B cell (primary cell): ENCODE data around the gene PPT1. TPM values are rescaled to one million over a fixed set of nuclear protein-coding genes. Genes with fewer than 3 reads are reported as not detected.

Experiments used
- ATAC-seq: fragments of 200-7000 bp; cut with Tn5 transposase; one replicate; pipeline ENCODE4 v1.10.0; 2021; ENCODE audit warnings: low read depth, mild to moderate bottlenecking, moderate number of reproducible peaks, moderate library complexity
- CTCF ChIA-PET: fragments of 350-600 bp; sonication (Branson Sonifier 250); formaldehyde crosslinking; loops from one replicate; lab custom pipeline; 2021; ENCODE audit warnings: antibody characterized with exemption, inconsistent platforms; lab: Charles Lee
- POLR2A ChIA-PET: fragments of 350-600 bp; sonication (Branson Sonifier 250); formaldehyde crosslinking; loops from one replicate; lab custom pipeline; 2021; ENCODE audit warnings: antibody characterized with exemption; lab: Charles Lee
- DNase-seq: peaks from one replicate; pipeline ENCODE4 v3.0.0; 2013
- H2AFZ ChIP-seq: 2 replicates; pipeline ENCODE4 v1.6.1; 2012; ENCODE audit warnings: mild to moderate bottlenecking, low read depth, low read length; ENCODE audit not compliant: insufficient read depth, poor library complexity, severe bottlenecking
- H3K27ac ChIP-seq, 2 donors: 1 replicate in 1 of 2; 2 replicates in 1 of 2; pipeline ENCODE4 v1.5.1; 2012 to 2013; ENCODE audit warnings: low read length in 2 of 2, mild to moderate bottlenecking in 2 of 2, moderate library complexity in 1 of 2
- H3K27me3 ChIP-seq, 4 experiments: fragments of 200-600 bp in 1 of 4; sonication (generic) in 1 of 4; replicated peaks in 1 of 4; 1 replicate in 2 of 4; 2 replicates in 2 of 4; pipeline versions ENCODE4 v1.6.1 to v1.7.0; 2013 to 2016; ENCODE audit warnings: low read length in 3 of 4, mild to moderate bottlenecking in 2 of 4, mixed read lengths in 1 of 4, moderate library complexity in 1 of 4; ENCODE audit not compliant: insufficient read depth in 4 of 4, control insufficient read depth in 3 of 4; ENCODE audit errors: control extremely low read depth in 1 of 4
- H3K36me3 ChIP-seq, 2 experiments: replicated peaks in 1 of 2; 1 replicate in 1 of 2; 2 replicates in 1 of 2; pipeline versions ENCODE4 v1.6.1 to v1.7.1; 2013; ENCODE audit warnings: low read length in 1 of 2; ENCODE audit not compliant: insufficient read depth in 2 of 2, control insufficient read depth in 1 of 2; ENCODE audit errors: control extremely low read depth in 1 of 2, extremely low read depth in 1 of 2
- H3K4me1 ChIP-seq, 2 donors: fragments of 200-600 bp in 1 of 2; sonication (generic) in 1 of 2; 1 replicate in 1 of 2; 2 replicates in 1 of 2; pipeline versions ENCODE4 v1.5.1 to v1.6.1; 2013 to 2017; ENCODE audit warnings: low read length in 2 of 2; ENCODE audit not compliant: control insufficient read depth in 2 of 2, insufficient read depth in 2 of 2
- H3K4me2 ChIP-seq: replicated peaks from 2 replicates; pipeline ENCODE3; 2012; ENCODE audit warnings: mild to moderate bottlenecking, low read depth, low read length; ENCODE audit not compliant: poor library complexity, severe bottlenecking
- H3K4me3 ChIP-seq, 5 experiments: fragments of 200-600 bp in 1 of 5; sonication (generic) in 1 of 5; 1 replicate in 3 of 5; 2 replicates in 2 of 5; pipeline versions ENCODE4 v1.5.1 to v1.7.0; 2011 to 2016; ENCODE audit warnings: low read length in 4 of 5, mild to moderate bottlenecking in 4 of 5, low read depth in 2 of 5, control low read depth in 1 of 5, moderate library complexity in 1 of 5; ENCODE audit not compliant: insufficient read depth in 1 of 5; ENCODE audit errors: control extremely low read depth in 1 of 5, extremely low read depth in 1 of 5
- H3K79me2 ChIP-seq: fragments of 200-600 bp; sonication (generic); one replicate; pipeline ENCODE4 v1.6.0; 2016; ENCODE audit warnings: low read length; ENCODE audit not compliant: control insufficient read depth, insufficient read depth
- H3K9ac ChIP-seq: fragments of 200-600 bp; sonication (generic); 2 replicates; pipeline ENCODE4 v1.6.1; 2017; ENCODE audit warnings: mild to moderate bottlenecking, low read length, moderate library complexity
- H3K9me3 ChIP-seq, 3 donors: one replicate each; pipeline versions ENCODE4 v1.6.1 to v1.7.1; 2013; ENCODE audit warnings: low read length in 2 of 3; ENCODE audit not compliant: control insufficient read depth in 2 of 3, insufficient read depth in 1 of 3; ENCODE audit errors: control extremely low read depth in 1 of 3
- H4K20me1 ChIP-seq: 2 replicates; pipeline ENCODE4 v1.6.0; 2012; ENCODE audit warnings: mild to moderate bottlenecking, low read length; ENCODE audit not compliant: insufficient read depth, control insufficient read depth, poor library complexity, severe bottlenecking
- H3K27ac Mint-ChIP-seq: one replicate; pipeline ENCODE4 v1.8.0; 2021; ENCODE audit warnings: mixed read lengths
- H3K27me3 Mint-ChIP-seq: one replicate; pipeline ENCODE4 v1.8.0; 2021; ENCODE audit warnings: mixed read lengths
- H3K4me1 Mint-ChIP-seq: one replicate; pipeline ENCODE4 v1.8.0; 2021; ENCODE audit warnings: mixed read lengths
- H3K4me3 Mint-ChIP-seq: one replicate; pipeline ENCODE4 v1.8.0; 2021; ENCODE audit warnings: mixed read lengths
- H3K9me3 Mint-ChIP-seq: one replicate; pipeline ENCODE4 v1.8.0; 2022; ENCODE audit warnings: mixed read lengths; ENCODE audit not compliant: insufficient read depth
- CTCF ChIP-seq: fragments of 200-600 bp; IDR thresholded peaks from one replicate; pipeline ENCODE4 v1.8.0; 2022; ENCODE audit warnings: antibody characterized with exemption, mild to moderate bottlenecking
- EZH2 ChIP-seq: IDR thresholded peaks from 2 replicates; pipeline ENCODE4 v1.6.1; 2012; ENCODE audit warnings: borderline replicate concordance, low read depth, mild to moderate bottlenecking, moderate library complexity, low read length; ENCODE audit not compliant: insufficient read depth, poor library complexity, severe bottlenecking
- WGBS: methylation state at CpG from one replicate; pipeline ENCODE4 v1.1.5; 2013; ENCODE audit warnings: missing lambda C conversion rate; ENCODE audit not compliant: insufficient coverage; 5-methylcytosine and 5-hydroxymethylcytosine counted together
- intact Hi-C: fragments of 100-400 bp; cut with micrococcal nuclease; formaldehyde crosslinking; loops from one replicate; pipeline ENCODE4 v1.10.0; 2022
- polyA plus RNA-seq: library from polyadenylated mRNA; depleted of rRNA; stranded (reverse); fragments of >200 nt; gene quantifications from 2 replicates; pipeline ENCODE4 v1.2.3, GENCODE V29; 2012
- total RNA-seq, 2 donors: library from RNA; stranded (reverse); fragments of 120-200 nt in 1 of 2; gene quantifications; 1 replicate in 1 of 2; 2 replicates in 1 of 2; pipeline versions ENCODE4 v1.2.3 to v1.2.4, GENCODE V29; 2013 to 2022

PPT1 gene
- total and polyA plus RNA-seq, 2 donors (not counting 1 experiment from before 2014, with no cell fraction given) = 10.4 to 38.2 TPM

DNA sequence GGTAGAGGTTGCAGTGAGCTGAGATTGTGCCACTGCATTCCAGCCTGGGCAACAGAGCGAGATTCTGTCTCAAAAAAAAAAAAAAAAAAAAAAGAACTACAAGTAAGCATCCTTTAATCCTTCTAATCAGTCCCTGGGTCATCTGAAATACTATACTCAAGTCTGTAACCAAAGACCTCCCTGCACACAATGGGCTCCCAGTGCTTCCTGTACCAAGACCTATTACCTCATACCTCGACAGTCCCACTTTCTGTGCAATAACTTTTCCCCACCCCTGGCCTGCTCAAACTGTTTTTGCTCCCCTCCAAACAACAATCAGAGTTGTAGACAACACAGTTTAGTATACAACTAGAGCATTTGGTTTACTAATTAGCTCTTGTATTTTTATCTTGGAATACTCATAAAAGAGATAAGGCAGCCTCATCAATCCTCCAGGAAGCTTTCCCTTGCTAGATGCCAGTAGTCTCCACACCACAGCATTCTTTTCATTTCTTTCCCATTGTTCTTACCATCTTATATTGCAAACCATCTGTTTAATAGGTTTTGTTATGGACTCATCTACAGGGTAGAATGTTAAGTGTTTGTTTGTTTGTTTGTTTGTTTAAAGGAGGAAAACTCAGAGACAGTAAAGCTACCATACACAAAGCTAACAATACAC lies 45.0 kb upstream of the PPT1 start:
- no peak for ATAC-seq
- Histone ChIP-seq H2AFZ (no peak overlapping the region), H3K27ac (no peak overlapping the region), H3K4me1 (peaks cover 3 to 6% of the 10 kb centered on the region in 2 donors), H4K20me1 (no peaks in the 10 kb centered on the region), H3K79me2 (no peaks in the 10 kb centered on the region), H3K9ac (no peak overlapping the region), H3K36me3 (no peaks in the 10 kb centered on the region), H3K4me3 (no peak overlapping the region), H3K9me3 (no peaks in the 10 kb centered on the region), H3K27me3 (peaks cover 0 to 8% (median 0%) of the 10 kb centered on the region in 4 experiments), H3K4me2 (no peak overlapping the region)
- peaks cover 18% of the 10 kb centered on the region for H3K27me3 Mint-ChIP-seq
- 80% methylated on average over 1 of the region's 2 CpGs for WGBS
- POLR2A ChIA-PET = no interaction called here
- intact Hi-C loops = loop anchor here (5.0 kb wide), 1 partner anchor 710 kb away; no protein-coding TSS in a partner anchor
- no peak overlapping the region for H3K27ac Mint-ChIP-seq
- H3K4me3 Mint-ChIP-seq = no peak overlapping the region
- CTCF ChIA-PET = interaction anchor here (0.6 to 7.0 kb wide), 13 partner anchors 12 to 1164 kb away, joined by 3 to 252 read pairs (median 10); partner anchors contain the start of gene COL9A2
- H3K4me1 Mint-ChIP-seq = peaks cover 7% of the 10 kb centered on the region
- no peaks in the 10 kb centered on the region for H3K9me3 Mint-ChIP-seq
- no peak for DNase-seq
- TF ChIP-seq EZH2 (no peak), CTCF (no peak)
